Vagina (tissue), 2 donors: ENCODE measurements around the gene HAO2. TPM values are rescaled to one million over a fixed set of nuclear protein-coding genes. Genes with fewer than 3 reads are reported as not detected.

ENCODE experiments used
- DNase-seq, 2 donors: peaks; one replicate each; pipeline ENCODE4 v3.0.0-alpha.2; 2017; ENCODE audit errors: extremely low spot score in 2 of 2
- H3K27ac ChIP-seq: fragments of 200-600 bp; sonication (generic); one replicate; pipeline ENCODE4 v1.5.1; 2019
- H3K27me3 ChIP-seq: fragments of 200-600 bp; sonication (generic); one replicate; pipeline ENCODE4 v1.5.1; 2019
- H3K36me3 ChIP-seq, 2 donors: fragments of 200-600 bp; sonication (generic); one replicate each; pipeline ENCODE4 v1.5.1; 2017 to 2019
- H3K4me1 ChIP-seq: fragments of 200-600 bp; sonication (generic); one replicate; pipeline ENCODE4 v1.5.1; 2019
- H3K4me3 ChIP-seq, 2 donors: fragments of 200-600 bp; sonication (generic); 1 replicate in 1 of 2; 2 replicates in 1 of 2; pipeline ENCODE4 v1.5.1; 2016 to 2019
- H3K9me3 ChIP-seq: fragments of 200-600 bp; sonication (generic); one replicate; pipeline ENCODE4 v1.5.1; 2019
- CTCF ChIP-seq, 3 experiments: fragments of 450-650 bp in 2 of 3; fragments of 200-600 bp in 1 of 3; sonication (generic) in 1 of 3; IDR thresholded peaks; one replicate each; pipeline ENCODE4 v1.5.1; 2017 to 2019; ENCODE audit warnings: antibody characterized with exemption in 3 of 3, mild to moderate bottlenecking in 2 of 3, moderate library complexity in 2 of 3
- POLR2A ChIP-seq, 2 donors: fragments of 450-650 bp; IDR thresholded peaks; one replicate each; pipeline ENCODE4 v1.6.1; 2017; ENCODE audit warnings: antibody characterized with exemption in 2 of 2, mild to moderate bottlenecking in 2 of 2, moderate library complexity in 2 of 2
- POLR2AphosphoS5 ChIP-seq, 2 donors: sonication (generic); formaldehyde crosslinking; IDR thresholded peaks; one replicate each; pipeline ENCODE4 v1.9.0; 2017; ENCODE audit warnings: antibody characterized with exemption in 2 of 2, mild to moderate bottlenecking in 2 of 2, low read depth in 1 of 2; ENCODE audit not compliant: insufficient read depth in 1 of 2
- intact Hi-C: fragments of 100-400 bp; cut with DNase I; formaldehyde crosslinking; loops from one replicate; pipeline ENCODE4 v1.15.1; 2023
- total RNA-seq: library from RNA; depleted of rRNA; stranded (reverse); fragments of >200 nt; gene quantifications from one replicate; pipeline ENCODE4 v1.2.3, GENCODE V29; 2016

HAO2 gene
- total RNA-seq, 1 donor from 2014 or later, result not detected

DNA sequence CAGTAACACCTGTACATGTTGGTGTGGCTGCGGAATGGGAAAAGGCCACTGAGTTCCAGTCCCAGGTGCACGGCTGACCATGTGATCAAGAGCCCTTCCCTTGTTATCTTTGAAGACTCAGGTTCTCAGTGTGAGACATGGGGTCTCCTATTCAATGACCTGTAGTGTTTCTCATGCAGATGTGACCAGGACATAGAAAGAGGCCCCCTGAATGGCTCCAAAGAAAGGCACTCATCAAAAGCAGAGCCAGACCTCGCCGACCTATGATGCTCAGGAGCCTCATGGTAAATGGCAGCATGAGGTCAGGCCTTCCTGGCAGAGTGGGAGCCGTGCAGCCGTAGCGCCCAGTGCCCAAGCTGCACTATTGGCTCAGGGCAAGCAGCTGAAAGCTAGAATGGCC lies 42.3 kb upstream of the HAO2 start:
- TF ChIP-seq POLR2AphosphoS5 (IDR thresholded peaks at IDR 0.05; ENCODE audit: insufficient read depth in 1 of 2, low read depth in 1 of 2) (no peak), CTCF (IDR thresholded peaks at IDR 0.05) (no peak), POLR2A (IDR thresholded peaks at IDR 0.05) (no peak)
- H3K4me1 ChIP-seq, result peaks cover 25% of the 10 kb centered on the region
- no peaks in the 10 kb centered on the region for H3K36me3 ChIP-seq
- H3K4me3 ChIP-seq, result no peak overlapping the region
- no peak for DNase-seq
- intact Hi-C loops, result no loop called here
- no peak overlapping the region for H3K27ac ChIP-seq
- H3K9me3 ChIP-seq, result no peaks in the 10 kb centered on the region
- H3K27me3 ChIP-seq, result no peaks in the 10 kb centered on the region

GRCh38 chr1:119327094-119327449 lies 41.5 kb upstream of the HAO2 start:
- intact Hi-C loops, result no loop called here
- Histone ChIP-seq H3K27ac (no peak overlapping the region), H3K4me1 (peaks cover 25% of the 10 kb centered on the region), H3K27me3 (no peaks in the 10 kb centered on the region), H3K4me3 (peak overlapping the region; percentile 30 to 48), H3K9me3 (no peaks in the 10 kb centered on the region), H3K36me3 (no peaks in the 10 kb centered on the region)
- TF ChIP-seq CTCF (IDR thresholded peaks at IDR 0.05), result no peak
- no peak for TF ChIP-seq POLR2AphosphoS5 (IDR thresholded peaks at IDR 0.05; ENCODE audit: insufficient read depth in 1 of 2, low read depth in 1 of 2)
- no peak for TF ChIP-seq POLR2A (IDR thresholded peaks at IDR 0.05)
- no peak for DNase-seq

DNA sequence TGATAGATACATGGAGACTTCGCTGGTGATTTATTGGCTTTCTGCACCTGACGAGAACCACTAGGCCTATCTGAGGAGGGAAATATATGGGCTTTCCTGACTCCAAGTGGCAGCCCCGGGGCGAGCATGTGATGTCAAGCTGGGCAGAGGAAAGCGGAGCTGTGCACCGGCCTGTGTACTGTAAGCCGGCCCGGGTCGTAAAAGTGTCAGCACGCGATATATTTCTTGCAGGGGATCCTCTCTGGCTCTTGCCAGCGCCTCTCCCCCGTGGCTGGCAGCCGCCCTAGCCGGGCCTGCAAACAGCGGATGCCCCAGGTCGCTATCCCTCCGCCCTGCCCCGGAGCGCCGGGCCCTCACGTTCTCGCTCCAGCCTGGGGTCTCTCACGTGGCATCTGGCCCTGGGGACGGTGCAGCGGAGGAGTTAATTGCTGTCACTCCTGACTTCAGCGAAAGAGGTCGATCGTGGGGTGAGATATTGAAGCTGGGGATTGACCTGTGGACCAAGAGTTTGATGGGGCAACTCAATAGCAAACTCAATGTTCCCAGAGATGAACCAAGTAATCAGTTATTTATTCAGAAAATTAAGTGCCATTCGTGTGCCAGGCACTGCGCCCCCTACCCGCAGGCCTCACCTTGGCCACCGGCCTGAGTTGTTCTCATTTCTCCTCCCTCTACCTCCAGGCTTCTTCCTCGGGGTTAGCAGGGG lies 41.0 kb upstream of the HAO2 start:
- H3K4me3 ChIP-seq, result peak overlapping the region; percentile 30 to 48
- no peaks in the 10 kb centered on the region for H3K9me3 ChIP-seq
- no peak for TF ChIP-seq POLR2A (IDR thresholded peaks at IDR 0.05)
- peak in 1 of 2 donors; percentile 35 for TF ChIP-seq POLR2AphosphoS5 (IDR thresholded peaks at IDR 0.05; ENCODE audit: insufficient read depth in 1 of 2, low read depth in 1 of 2)
- no peaks in the 10 kb centered on the region for H3K27me3 ChIP-seq
- no peak overlapping the region for H3K27ac ChIP-seq
- peaks cover 25% of the 10 kb centered on the region for H3K4me1 ChIP-seq
- no peaks in the 10 kb centered on the region for H3K36me3 ChIP-seq
- intact Hi-C loops, result no loop called here
- no peak for DNase-seq

- no peak overlapping the region for H3K27ac ChIP-seq
- DNase-seq, result no peak
- peaks cover 25% of the 10 kb centered on the region for H3K4me1 ChIP-seq
- no peaks in the 10 kb centered on the region for H3K27me3 ChIP-seq
- no peak overlapping the region for H3K4me3 ChIP-seq
- no peaks in the 10 kb centered on the region for H3K36me3 ChIP-seq
- intact Hi-C loops, result no loop called here
- H3K9me3 ChIP-seq, result no peaks in the 10 kb centered on the region
- TF ChIP-seq CTCF (IDR thresholded peaks at IDR 0.05) (no peak), POLR2AphosphoS5 (IDR thresholded peaks at IDR 0.05; ENCODE audit: insufficient read depth in 1 of 2, low read depth in 1 of 2) (no peak), POLR2A (IDR thresholded peaks at IDR 0.05) (no peak)
Measured at GRCh38 chr1:119329541-119330461, 38.8 kb upstream of the HAO2 start.

DNA sequence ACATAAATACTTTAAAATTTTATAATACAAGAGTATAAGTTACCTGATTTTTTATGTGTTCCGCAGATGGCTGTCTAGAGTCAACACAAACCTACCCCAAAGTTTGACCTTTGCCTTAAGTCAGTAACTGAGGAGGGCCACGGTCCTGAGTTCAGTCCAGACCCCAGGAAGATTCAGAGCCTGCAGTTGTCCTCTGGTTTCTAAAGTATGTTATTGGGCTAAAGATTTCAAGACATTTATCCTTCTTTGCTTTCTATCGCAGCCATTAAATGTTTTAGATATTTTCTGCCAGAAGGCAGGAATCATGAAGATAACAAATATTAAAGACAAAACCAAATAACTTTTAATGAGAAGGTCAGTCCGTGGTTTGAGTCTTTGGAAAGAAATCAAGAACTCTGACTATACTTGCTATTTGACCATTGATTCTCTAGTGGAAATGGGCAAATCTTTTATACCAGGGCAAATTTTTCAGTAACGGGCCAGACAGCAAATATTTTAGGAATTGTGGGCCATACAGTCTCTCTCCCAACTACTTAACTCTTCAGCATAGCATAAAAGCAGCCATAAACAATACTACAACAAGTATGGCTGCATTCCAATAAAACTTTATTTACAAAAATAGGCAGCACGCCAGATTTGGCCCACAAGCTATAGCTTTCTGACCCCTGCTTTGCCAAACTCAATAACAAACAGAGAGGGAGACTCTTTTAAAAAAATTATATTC lies 38.0 kb upstream of the HAO2 start:
- intact Hi-C loops, result no loop called here
- TF ChIP-seq POLR2AphosphoS5 (IDR thresholded peaks at IDR 0.05; ENCODE audit: insufficient read depth in 1 of 2, low read depth in 1 of 2) (no peak), POLR2A (IDR thresholded peaks at IDR 0.05) (no peak), CTCF (IDR thresholded peaks at IDR 0.05) (no peak)
- no peak for DNase-seq
- H3K4me3 ChIP-seq, result no peak overlapping the region
- no peak overlapping the region for H3K27ac ChIP-seq
- no peaks in the 10 kb centered on the region for H3K9me3 ChIP-seq
- H3K4me1 ChIP-seq, result peaks cover 25% of the 10 kb centered on the region
- H3K27me3 ChIP-seq, result no peaks in the 10 kb centered on the region
- H3K36me3 ChIP-seq, result no peaks in the 10 kb centered on the region
